A549 (cell line): ENCODE data around the gene RHOB. TPM values are rescaled to one million over a fixed set of nuclear protein-coding genes. Genes with fewer than 3 reads are reported as not detected.
A peak's percentile ranks its signal among the peaks of the same experiment; 100 is the strongest.

Source experiments
- ATAC-seq, 2 experiments: fragments of 200-7000 bp in 1 of 2; fragments of >200 bp in 1 of 2; cut with Nextera tagmentation in 1 of 2; cut with Tn5 transposase in 1 of 2; 3 replicates each; pipeline versions ENCODE4 v1.8.0 to v1.9.1; 2018 to 2020; ENCODE audit warnings: mild to moderate bottlenecking in 1 of 2, moderate library complexity in 1 of 2
- CTCF ChIA-PET: fragments of 300-600 bp; sonication (Branson Sonifier 250); formaldehyde crosslinking; extraction: SDS; loops from one replicate; lab custom pipeline; 2021; ENCODE audit warnings: antibody characterized with exemption, inconsistent platforms; lab: Yijun Ruan, JAX
- POLR2A ChIA-PET: fragments of 350-600 bp; formaldehyde crosslinking; extraction: SDS; loops from one replicate; lab custom pipeline; 2021; ENCODE audit warnings: antibody characterized with exemption, inconsistent platforms; lab: Yijun Ruan, JAX
- DNase-seq, 2 experiments: peaks; one replicate each; pipeline versions ENCODE4 v3.0.0 to v3.0.0-alpha.2; 2011 to 2016; ENCODE audit warnings: low read depth in 1 of 2, low spot score in 1 of 2
- FAIRE-seq: peaks from 2 replicates; lab custom pipeline; 2011; peaks lifted over from hg19 to GRCh38; lab: Jason Lieb, UNC
- H3K27ac ChIP-seq, 2 experiments: fragments of >200 bp; sonication (Bioruptor Twin); formaldehyde crosslinking; 3 replicates each; pipeline ENCODE4 v1.5.1; 2016 to 2017
- H3K4me1 ChIP-seq: fragments of >200 bp; sonication (Bioruptor Twin); formaldehyde crosslinking; 3 replicates; pipeline ENCODE4 v1.6.1; 2016
- H3K4me2 ChIP-seq: fragments of >200 bp; sonication (Bioruptor Twin); formaldehyde crosslinking; 3 replicates; pipeline ENCODE4 v1.6.1; 2016
- H3K4me3 ChIP-seq: fragments of >200 bp; sonication (Bioruptor Twin); formaldehyde crosslinking; 3 replicates; pipeline ENCODE4 v1.5.1; 2016
- H3K9me3 ChIP-seq: fragments of >200 bp; sonication (Bioruptor Twin); formaldehyde crosslinking; 3 replicates; pipeline ENCODE4 v1.6.1; 2016
- BHLHE40 ChIP-seq: IDR thresholded peaks from 2 replicates; pipeline ENCODE4 v1.6.1; 2012; ENCODE audit warnings: low read depth, low read length, inconsistent platforms
- CHD4 ChIP-seq: fragments of 200-600 bp; sonication (generic); IDR thresholded peaks from 2 replicates; pipeline ENCODE4 v1.6.1; 2016; ENCODE audit warnings: antibody characterized with exemption, mild to moderate bottlenecking, borderline replicate concordance
- EHMT2 ChIP-seq: fragments of 200-600 bp; sonication (generic); IDR thresholded peaks from 2 replicates; pipeline ENCODE4 v1.6.1; 2016; ENCODE audit warnings: antibody characterized with exemption, low read depth, mild to moderate bottlenecking, moderate library complexity
- FOSB ChIP-seq: fragments of 250-450 bp; sonication (Bioruptor Pico); IDR thresholded peaks from 2 replicates; pipeline ENCODE4 v1.5.0; 2020; ENCODE audit warnings: mild to moderate bottlenecking, moderate library complexity
- FOSL2 ChIP-seq, 2 experiments: fragments of 450-650 bp in 1 of 2; fragments of >200 bp in 1 of 2; sonication (Bioruptor Twin) in 1 of 2; formaldehyde crosslinking; IDR thresholded peaks; 2 replicates each; pipeline versions ENCODE4 v1.5.0 to v1.6.1; 2016 to 2020; ENCODE audit warnings: mild to moderate bottlenecking in 1 of 2, moderate library complexity in 1 of 2
- HMGXB4 ChIP-seq: fragments of 250-450 bp; sonication (Bioruptor Pico); IDR thresholded peaks from 2 replicates; pipeline ENCODE4 v1.5.0; 2021; ENCODE audit warnings: mild to moderate bottlenecking, moderate library complexity, borderline replicate concordance
- MAX ChIP-seq: IDR thresholded peaks from 2 replicates; pipeline ENCODE4 v1.6.1; 2012
- PBX3 ChIP-seq: IDR thresholded peaks from 2 replicates; pipeline ENCODE4 v1.6.1; 2012
- PHF8 ChIP-seq: fragments of 200-600 bp; sonication (generic); IDR thresholded peaks from 2 replicates; pipeline ENCODE4 v1.6.1; 2016; ENCODE audit warnings: low read depth, mild to moderate bottlenecking, antibody characterized with exemption, moderate library complexity, borderline replicate concordance
- POLR2AphosphoS2 ChIP-seq: conservative IDR thresholded peaks from 2 replicates; pipeline ENCODE4 v1.6.1; 2012; ENCODE audit warnings: low read length, improper control_type of control experiment, inconsistent platforms
- RARB ChIP-seq: fragments of 250-450 bp; sonication (Bioruptor Pico); IDR thresholded peaks from 2 replicates; pipeline ENCODE4 v1.8.0; 2021; ENCODE audit warnings: mild to moderate bottlenecking, moderate library complexity
- SREBF2 ChIP-seq: fragments of 450-650 bp; IDR thresholded peaks from 2 replicates; pipeline ENCODE4 v1.6.1; 2014; ENCODE audit warnings: mild to moderate bottlenecking, moderate library complexity
- TP53 ChIP-seq: fragments of 250-450 bp; sonication (Bioruptor Pico); IDR thresholded peaks from 2 replicates; pipeline ENCODE4 v1.5.0; 2021; ENCODE audit warnings: mild to moderate bottlenecking, moderate library complexity
- USF2 ChIP-seq: fragments of 450-650 bp; IDR thresholded peaks from 2 replicates; pipeline ENCODE4 v1.6.1; 2014; ENCODE audit warnings: antibody characterized with exemption
- ZNF302 ChIP-seq: fragments of 250-450 bp; sonication (Bioruptor Pico); IDR thresholded peaks from 2 replicates; pipeline ENCODE4 v1.9.0; 2021; ENCODE audit warnings: inconsistent platforms, mild to moderate bottlenecking, moderate library complexity
- ZSCAN20 ChIP-seq: fragments of 250-450 bp; sonication (Bioruptor Pico); IDR thresholded peaks from 2 replicates; pipeline ENCODE4 v1.8.0; 2022; ENCODE audit warnings: mild to moderate bottlenecking, moderate library complexity
- WGBS: methylation state at CpG from one replicate; pipeline ENCODE4 v1.1.6; 2017; ENCODE audit errors: missing lambda C conversion rate; 5-methylcytosine and 5-hydroxymethylcytosine counted together
- polyA plus RNA-seq, 4 experiments: library from polyadenylated mRNA; depleted of rRNA in 3 of 4; stranded (reverse); fragments of >200 nt; fragmentation: RNase III in 1 of 4; extraction: RNeasy Plus Mini Kit Qiagen cat#74134 plus additional on column Dnase treatment in 1 of 4; gene quantifications; 2 replicates in 3 of 4; 3 replicates in 1 of 4; pipeline ENCODE4 v1.2.3, GENCODE V29; 2011 to 2017

RHOB gene
- polyA plus RNA-seq, 2 of the 4 experiments (the other 2 are of a cell fraction) = 84.5 to 157 TPM

- POLR2A ChIA-PET = interaction anchor here (3.5 kb wide), 1 partner anchor 41 kb away, joined by 13 read pairs; the partner anchor contains the start of gene RHOB
These were observed 41.9 kb downstream of the RHOB start for GRCh38 chr2:20488782-20489181.

GRCh38 chr2:20490300-20491181, 43.7 kb downstream of the RHOB start:
- 82% methylated on average over 13 of the region's 14 CpGs for WGBS
- Histone ChIP-seq H3K27ac (peak overlapping the region in 1 of 2 experiments; percentile 56; a peak in 3 of 6 replicates), H3K4me3 (no peak overlapping the region), H3K4me2 (no peak overlapping the region), H3K9me3 (no peaks in the 10 kb centered on the region), H3K4me1 (peaks cover 17% of the 10 kb centered on the region)
- ATAC-seq (peak; percentile 22 to 25; a peak in 3 of 6 replicates), FAIRE-seq (no peak), DNase-seq (peak in 1 of 2 experiments; percentile 9)
- ChIA-PET POLR2A (interaction anchor here (3.5 kb wide), 1 partner anchor 43 kb away, joined by 13 read pairs; the partner anchor contains the start of gene RHOB), CTCF (interaction anchor here (1.3 to 2.6 kb wide), 3 partner anchors 13 to 22 kb away, joined by 3 to 8 read pairs (median 3); no protein-coding TSS in a partner anchor)
- TF ChIP-seq HMGXB4 (CRISPR knock-in tag) = no peak

More at GRCh38 chr2:20488782-20489181, 41.9 kb downstream of the RHOB start:
- DNase-seq (no peak), ATAC-seq (no peak), FAIRE-seq (no peak)
- Histone ChIP-seq H3K9me3 (no peaks in the 10 kb centered on the region), H3K27ac (peak overlapping the region in 1 of 2 experiments; percentile 38; a peak in 2 of 6 replicates), H3K4me3 (no peak overlapping the region), H3K4me2 (no peak overlapping the region), H3K4me1 (peaks cover 13% of the 10 kb centered on the region)
- 57% methylated on average over 5 of the region's 5 CpGs for WGBS
- CTCF ChIA-PET = interaction anchor here (0.5 to 2.6 kb wide), 5 partner anchors 11 to 93 kb away, joined by 3 to 8 read pairs (median 3); no protein-coding TSS in a partner anchor
- no peak for TF ChIP-seq FOSL2 (IDR thresholded peaks at IDR 0.05)
- no peak for TF ChIP-seq FOSL2 (CRISPR knock-in tag; IDR thresholded peaks at IDR 0.05)
- no peak for TF ChIP-seq TP53 (CRISPR knock-in tag)
- no peak for TF ChIP-seq FOSB
- TF ChIP-seq EHMT2 = no peak
- TF ChIP-seq ZNF302 = no peak
- TF ChIP-seq BHLHE40 = no peak
- TF ChIP-seq SREBF2 = no peak
- TF ChIP-seq USF2 = no peak
- no peak for TF ChIP-seq RARB (CRISPR knock-in tag)
- no peak for TF ChIP-seq CHD4
- TF ChIP-seq PBX3 = no peak
- no peak for TF ChIP-seq MAX
- no peak for TF ChIP-seq ZSCAN20 (CRISPR knock-in tag)
- no peak for TF ChIP-seq PHF8
- TF ChIP-seq POLR2AphosphoS2 = no peak
